Esophagus muscularis mucosa (tissue), 4 donors: ENCODE measurements around the gene CASS4. TPM values are rescaled to one million over a fixed set of nuclear protein-coding genes. Genes with fewer than 3 reads are reported as not detected.

Experiments used
- DNase-seq: peaks from one replicate; pipeline ENCODE4 v3.0.0-alpha.2; 2017; ENCODE audit errors: extremely low spot score
- H3K27ac ChIP-seq, 4 donors: fragments of 200-600 bp; sonication (generic); replicated peaks in 1 of 4; 1 replicate in 3 of 4; 2 replicates in 1 of 4; pipeline ENCODE4 v1.5.1; 2016 to 2019; ENCODE audit warnings: mild to moderate bottlenecking in 1 of 4
- H3K27me3 ChIP-seq, 4 donors: fragments of 200-600 bp; sonication (generic); one replicate each; pipeline versions ENCODE4 v1.5.1 to v1.6.0; 2016 to 2019
- H3K36me3 ChIP-seq, 4 donors: fragments of 200-600 bp; sonication (generic); one replicate each; pipeline ENCODE4 v1.5.1; 2016 to 2019
- H3K4me1 ChIP-seq, 4 donors: fragments of 200-600 bp; sonication (generic); one replicate each; pipeline ENCODE4 v1.5.1; 2016 to 2019
- H3K4me3 ChIP-seq, 4 donors: fragments of 200-600 bp; sonication (generic); 1 replicate in 2 of 4; 2 replicates in 2 of 4; pipeline ENCODE4 v1.5.1; 2016 to 2019; ENCODE audit warnings: mild to moderate bottlenecking in 4 of 4, moderate library complexity in 1 of 4
- H3K9me3 ChIP-seq, 4 donors: fragments of 200-600 bp; sonication (generic); 1 replicate in 3 of 4; 2 replicates in 1 of 4; pipeline ENCODE4 v1.5.1; 2016 to 2019
- EP300 ChIP-seq: sonication (generic); formaldehyde crosslinking; IDR thresholded peaks from one replicate; pipeline ENCODE4 v1.6.1; 2017; ENCODE audit warnings: antibody characterized with exemption
- POLR2A ChIP-seq: fragments of 450-650 bp; IDR thresholded peaks from one replicate; pipeline ENCODE4 v1.6.1; 2017; ENCODE audit warnings: antibody characterized with exemption, moderate library complexity, mild to moderate bottlenecking, low read depth
- POLR2AphosphoS5 ChIP-seq, 2 donors: sonication (generic); formaldehyde crosslinking; IDR thresholded peaks; one replicate each; pipeline ENCODE4 v1.6.1; 2017; ENCODE audit warnings: antibody characterized with exemption in 2 of 2
- WGBS: methylation state at CpG from one replicate; pipeline ENCODE4 v1.1.5; 2018; 5-methylcytosine and 5-hydroxymethylcytosine counted together
- intact Hi-C: fragments of 100-400 bp; cut with DNase I; formaldehyde crosslinking; loops from one replicate; pipeline ENCODE4 v1.15.1; 2023
- total RNA-seq, 4 donors: library from RNA; depleted of rRNA; stranded (reverse); fragments of >200 nt; gene quantifications; one replicate each; pipeline versions ENCODE4 v1.1.0 to v1.2.1, GENCODE V29; 2016
- TF ChIP-seq, protein P1 (sequence below), 3 experiments: fragments of 200-600 bp in 2 of 3; fragments of 450-650 bp in 1 of 3; sonication (generic) in 2 of 3; IDR thresholded peaks; one replicate each; pipeline ENCODE4 v1.5.1; 2017 to 2019; ENCODE audit warnings: antibody characterized with exemption in 3 of 3, mild to moderate bottlenecking in 2 of 3, moderate library complexity in 1 of 3

The CASS4 gene
- total RNA-seq, 4 donors from 2014 or later, result 3.1 to 8.1 (median 5.4) TPM

DNA sequence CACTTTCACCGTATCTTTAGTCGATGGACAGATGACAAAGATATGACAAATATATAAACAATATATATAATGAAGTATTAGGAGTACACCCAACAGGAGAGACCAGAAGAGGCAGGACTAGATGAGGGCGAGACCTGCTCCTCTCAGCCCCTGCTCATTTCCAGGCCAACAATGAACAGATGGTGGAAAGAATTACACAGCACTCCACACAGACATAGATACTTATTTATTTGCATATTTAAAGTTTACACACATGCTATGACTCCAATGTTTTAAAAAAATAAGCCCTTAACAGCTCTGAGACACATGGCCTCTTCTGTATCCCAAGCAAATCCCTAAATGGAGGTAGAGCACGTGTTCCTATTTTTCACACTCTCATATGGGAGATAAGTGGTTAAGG, 42.9 kb upstream of the CASS4 start:
- H3K4me1 ChIP-seq, result no peaks in the 10 kb centered on the region
- 87% methylated on average over 4 of the region's 4 CpGs for WGBS
- no peak for DNase-seq
- TF ChIP-seq, protein P1, sequence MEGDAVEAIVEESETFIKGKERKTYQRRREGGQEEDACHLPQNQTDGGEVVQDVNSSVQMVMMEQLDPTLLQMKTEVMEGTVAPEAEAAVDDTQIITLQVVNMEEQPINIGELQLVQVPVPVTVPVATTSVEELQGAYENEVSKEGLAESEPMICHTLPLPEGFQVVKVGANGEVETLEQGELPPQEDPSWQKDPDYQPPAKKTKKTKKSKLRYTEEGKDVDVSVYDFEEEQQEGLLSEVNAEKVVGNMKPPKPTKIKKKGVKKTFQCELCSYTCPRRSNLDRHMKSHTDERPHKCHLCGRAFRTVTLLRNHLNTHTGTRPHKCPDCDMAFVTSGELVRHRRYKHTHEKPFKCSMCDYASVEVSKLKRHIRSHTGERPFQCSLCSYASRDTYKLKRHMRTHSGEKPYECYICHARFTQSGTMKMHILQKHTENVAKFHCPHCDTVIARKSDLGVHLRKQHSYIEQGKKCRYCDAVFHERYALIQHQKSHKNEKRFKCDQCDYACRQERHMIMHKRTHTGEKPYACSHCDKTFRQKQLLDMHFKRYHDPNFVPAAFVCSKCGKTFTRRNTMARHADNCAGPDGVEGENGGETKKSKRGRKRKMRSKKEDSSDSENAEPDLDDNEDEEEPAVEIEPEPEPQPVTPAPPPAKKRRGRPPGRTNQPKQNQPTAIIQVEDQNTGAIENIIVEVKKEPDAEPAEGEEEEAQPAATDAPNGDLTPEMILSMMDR (IDR thresholded peaks at IDR 0.05), result no peak
- TF ChIP-seq POLR2AphosphoS5 (IDR thresholded peaks at IDR 0.05) (no peak), EP300 (no peak), POLR2A (no peak)
- H3K27ac ChIP-seq, result no peak overlapping the region
- intact Hi-C loops, result no loop called here
- H3K36me3 ChIP-seq, result peaks cover 39 to 66% (median 51%) of the 10 kb centered on the region in 4 donors
- no peaks in the 10 kb centered on the region for H3K9me3 ChIP-seq
- H3K4me3 ChIP-seq, result no peak overlapping the region
- H3K27me3 ChIP-seq, result no peaks in the 10 kb centered on the region

DNA sequence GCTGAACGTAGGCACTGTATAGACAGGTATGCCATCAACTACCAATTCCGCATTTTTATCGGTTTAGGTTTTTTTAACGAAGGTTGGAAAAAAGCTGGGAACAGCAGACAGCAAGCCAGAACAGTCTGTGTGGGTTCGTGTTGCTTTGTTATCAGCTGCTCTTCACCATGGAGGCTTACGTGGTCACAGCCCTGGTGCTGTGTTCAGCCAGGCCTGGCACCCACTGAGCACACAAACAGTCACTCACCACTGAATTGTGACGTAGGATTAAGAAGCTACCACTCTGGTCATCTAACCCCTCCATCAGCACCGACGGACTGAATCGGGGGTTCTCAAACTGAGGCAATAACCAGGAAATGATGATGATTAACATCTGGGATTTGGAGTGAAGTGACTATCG, 40.1 kb upstream of the CASS4 start:
- DNase-seq, result no peak
- intact Hi-C loops, result no loop called here
- WGBS, result 85% methylated on average over 11 of the region's 11 CpGs
- H3K4me1 ChIP-seq, result no peaks in the 10 kb centered on the region
- no peaks in the 10 kb centered on the region for H3K27me3 ChIP-seq
- no peaks in the 10 kb centered on the region for H3K9me3 ChIP-seq
- H3K36me3 ChIP-seq, result peaks cover 18 to 38% (median 26%) of the 10 kb centered on the region in 4 donors
- H3K27ac ChIP-seq, result no peak overlapping the region
- H3K4me3 ChIP-seq, result no peak overlapping the region
- TF ChIP-seq, protein P1 (IDR thresholded peaks at IDR 0.05), result no peak
- TF ChIP-seq POLR2A (no peak), EP300 (no peak), POLR2AphosphoS5 (IDR thresholded peaks at IDR 0.05) (no peak)

DNA sequence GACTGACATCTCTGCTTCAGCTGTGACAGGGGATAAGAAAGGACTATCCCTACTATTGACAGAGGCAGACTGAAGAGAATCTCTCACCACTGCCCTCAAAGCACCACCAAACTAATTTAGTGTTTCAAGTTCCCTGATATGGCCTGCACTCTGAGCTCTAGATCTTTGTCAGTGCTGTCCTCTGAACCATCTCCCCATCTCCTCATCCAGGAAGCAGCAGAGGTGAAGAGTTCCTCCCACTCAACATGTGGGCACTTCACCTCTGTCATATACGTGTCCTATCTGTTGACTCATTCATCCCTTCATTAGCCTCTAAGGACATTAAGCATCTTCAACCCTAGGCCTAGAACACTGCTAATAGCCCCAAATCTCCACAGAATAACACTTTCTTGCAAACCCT, 39.2 kb upstream of the CASS4 start:
- no peak for DNase-seq
- intact Hi-C loops, result no loop called here
- TF ChIP-seq EP300, result no peak
- TF ChIP-seq, protein P1 (IDR thresholded peaks at IDR 0.05), result no peak
- no peak for TF ChIP-seq POLR2A
- TF ChIP-seq POLR2AphosphoS5 (IDR thresholded peaks at IDR 0.05), result no peak

DNA sequence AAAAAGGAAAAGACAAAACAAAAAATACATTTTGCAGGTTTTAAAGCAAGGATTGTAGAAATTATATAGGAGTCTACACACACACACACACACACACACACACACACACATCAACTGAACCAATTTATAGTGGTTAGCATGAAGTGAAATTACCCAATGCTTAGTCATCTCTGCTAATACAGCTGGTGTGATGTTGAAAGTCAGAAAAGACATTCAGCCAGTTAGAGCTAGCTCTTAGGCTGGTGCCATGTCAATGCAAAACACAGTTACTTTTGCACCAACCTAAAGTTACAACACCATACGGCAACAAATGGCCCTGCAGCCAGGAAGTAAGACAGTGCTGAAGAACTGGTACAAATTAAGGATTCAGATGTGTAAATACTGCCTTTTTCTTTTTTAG, 38.1 kb upstream of the CASS4 start:
- intact Hi-C loops, result no loop called here
- H3K9me3 ChIP-seq, result no peaks in the 10 kb centered on the region
- H3K36me3 ChIP-seq, result peaks cover 4 to 18% (median 9%) of the 10 kb centered on the region in 4 donors
- TF ChIP-seq POLR2A (no peak), POLR2AphosphoS5 (IDR thresholded peaks at IDR 0.05) (no peak), EP300 (no peak)
- TF ChIP-seq, protein P1 (IDR thresholded peaks at IDR 0.05), result no peak
- no peak overlapping the region for H3K27ac ChIP-seq
- WGBS, result 78% methylated on average over 1 of the region's 1 CpG
- H3K27me3 ChIP-seq, result no peaks in the 10 kb centered on the region
- no peaks in the 10 kb centered on the region for H3K4me1 ChIP-seq
- H3K4me3 ChIP-seq, result no peak overlapping the region
- DNase-seq, result no peak

More for the DNA sequence above, 39.2 kb upstream of the CASS4 start:
- no peaks in the 10 kb centered on the region for H3K9me3 ChIP-seq
- H3K4me3 ChIP-seq, result no peak overlapping the region
- no peaks in the 10 kb centered on the region for H3K27me3 ChIP-seq
- H3K27ac ChIP-seq, result no peak overlapping the region
- WGBS, result 75% methylated on average over 1 of the region's 1 CpG
- no peaks in the 10 kb centered on the region for H3K4me1 ChIP-seq
- H3K36me3 ChIP-seq, result peaks cover 9 to 29% (median 17%) of the 10 kb centered on the region in 4 donors

DNA sequence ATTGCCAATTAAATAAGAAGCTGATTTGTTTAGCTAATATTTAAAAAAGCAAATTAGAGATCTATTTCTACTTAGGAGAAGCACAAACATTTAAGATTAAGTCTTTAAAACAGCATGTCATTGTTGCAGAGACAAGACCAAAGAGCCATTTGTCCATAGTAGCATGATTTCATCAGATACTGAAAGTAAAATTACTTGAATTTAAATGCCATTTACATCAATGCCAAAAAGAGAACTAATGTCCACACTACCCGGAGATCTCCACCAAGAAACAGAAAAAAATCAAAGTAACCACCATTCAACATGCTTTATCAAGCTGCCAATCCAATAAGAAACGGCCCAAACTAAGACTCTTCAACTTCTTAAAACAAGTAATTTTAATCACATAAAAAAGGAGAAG, 35.7 kb upstream of the CASS4 start:
- H3K27ac ChIP-seq, result no peak overlapping the region
- WGBS, result 83% methylated on average over 2 of the region's 2 CpGs
- DNase-seq, result no peak
- peaks cover 0 to 3% (median 0%) of the 10 kb centered on the region in 4 donors for H3K36me3 ChIP-seq
- H3K9me3 ChIP-seq, result no peaks in the 10 kb centered on the region
- H3K4me3 ChIP-seq, result no peak overlapping the region
- TF ChIP-seq, protein P1 (IDR thresholded peaks at IDR 0.05), result no peak
- TF ChIP-seq POLR2A (no peak), POLR2AphosphoS5 (IDR thresholded peaks at IDR 0.05) (no peak), EP300 (no peak)
- no peaks in the 10 kb centered on the region for H3K4me1 ChIP-seq
- no peaks in the 10 kb centered on the region for H3K27me3 ChIP-seq
- intact Hi-C loops, result no loop called here
